ENCODE results near the gene ZKSCAN3.
A peak's percentile ranks its signal among the peaks of the same experiment; 100 is the strongest.
"Not testable (repeated sequence)": the region's sequence is repeated elsewhere in the genome, so short reads cannot be mapped to it uniquely, and the experiment has no call there.

The ZKSCAN3 gene

GRCh38 chr6:28378644-28379043, 28.9 kb downstream of the ZKSCAN3 start:
- no peak for DNase-seq

GRCh38 chr6:28380381-28380780, 30.6 kb downstream of the ZKSCAN3 start:
- DNase-seq, result no peak

GRCh38 chr6:28383235-28384142, 33.7 kb downstream of the ZKSCAN3 start:
- no peak for DNase-seq

- DNase-seq, result no peak
Measured at GRCh38 chr6:28384143-28384533, 34.4 kb downstream of the ZKSCAN3 start.

- DNase-seq, result no peak
Measured at GRCh38 chr6:28390688-28391087, 40.9 kb downstream of the ZKSCAN3 start.

- no peak for DNase-seq
Measured at GRCh38 chr6:28393912-28394662, 44.3 kb downstream of the ZKSCAN3 start.

- no peak for DNase-seq
Measured at GRCh38 chr6:28395918-28396317, 46.2 kb downstream of the ZKSCAN3 start.

- peak; percentile 74 for DNase-seq
Measured at GRCh38 chr6:28399350-28400121, 49.8 kb downstream of the ZKSCAN3 start, which contains the start of gene ZSCAN12. Gene ZSCAN12, minus strand, starts transcription at chr6:28399747. Its CDS starts 1,342 bp downstream, at chr6:28398405.

GRCh38 chr6:28400122-28400451, 50.3 kb downstream of the ZKSCAN3 start:
- no peak for DNase-seq

GRCh38 chr6:28401172-28401571, 51.4 kb downstream of the ZKSCAN3 start:
- no peak for DNase-seq

- DNase-seq, result no peak
Measured at GRCh38 chr6:28402197-28402596, 52.5 kb downstream of the ZKSCAN3 start.

- DNase-seq, result not testable (repeated sequence)
Measured at GRCh38 chr6:28403923-28404322, 54.2 kb downstream of the ZKSCAN3 start.

- DNase-seq, result no peak
Measured at GRCh38 chr6:28407401-28407800, 57.7 kb downstream of the ZKSCAN3 start.

GRCh38 chr6:28408076-28408802, 58.5 kb downstream of the ZKSCAN3 start:
- no peak for DNase-seq

- no peak for DNase-seq
Measured at GRCh38 chr6:28410767-28411166, 61.0 kb downstream of the ZKSCAN3 start.

- DNase-seq, result no peak
Measured at GRCh38 chr6:28413681-28414080, 63.9 kb downstream of the ZKSCAN3 start.
